ENCODE measurements around the gene GRM7. TPM values are rescaled to one million over a fixed set of nuclear protein-coding genes. Genes with fewer than 3 reads are reported as not detected.

GRM7 gene
- total and polyA plus RNA-seq, 9 of the 15 experiments (the other 6 are each of a cell fraction or from before 2014, with no cell fraction given) = not detected

GRCh38 chr3:7074217-7074616 is 213.3 kb downstream of the GRM7 start:
- CTCF ChIA-PET (ENCODE audit: low intra/inter-chr PET ratio) = interaction anchor here (0.6 kb wide), 1 partner anchor 138 kb away, joined by 4 read pairs; no protein-coding TSS in a partner anchor
- H2AFZ ChIP-seq (ENCODE audit: low read depth, low read length) = no peak overlapping the region
- H3K9ac ChIP-seq (ENCODE audit: insufficient read depth in 1 of 2, low read depth in 2 of 2, low read length in 2 of 2) = no peak overlapping the region
- H3K79me2 ChIP-seq (ENCODE audit: control insufficient read depth, insufficient read depth, low read length) = no peaks in the 10 kb centered on the region
- no peak for TF ChIP-seq ZNF23 (CRISPR knock-in tag; IDR thresholded peaks at IDR 0.05)
- no peak overlapping the region for H3K4me2 ChIP-seq (ENCODE audit: insufficient read depth, low read length)
- WGBS (ENCODE audit: insufficient coverage, low coverage, missing lambda C conversion rate) = 3% methylated on average over 3 of the region's 3 CpGs
- no peaks in the 10 kb centered on the region for H4K20me1 ChIP-seq (replicated peaks; ENCODE audit: control insufficient read depth, insufficient read depth, low read length)
- H3K9me1 ChIP-seq (ENCODE audit: control insufficient read depth, insufficient read depth, low read length) = no peaks in the 10 kb centered on the region
- in situ Hi-C loops (cut with MboI) (no loop called here), intact Hi-C loops (cut with micrococcal nuclease) (no loop called here)
- no peak overlapping the region for H3K4me3 ChIP-seq
- ATAC-seq (no peak), DNase-seq (ENCODE audit: extremely low read depth in 1 of 4, low spot score in 3 of 4) (no peak), FAIRE-seq (no peak)
- no peaks in the 10 kb centered on the region for H3K36me3 ChIP-seq (ENCODE audit: control insufficient read depth, insufficient read depth, low read length)
- no peaks in the 10 kb centered on the region for H3K4me1 ChIP-seq (replicated peaks in 1 of 2; ENCODE audit: control insufficient read depth in 2 of 2, insufficient read depth in 2 of 2, low read length in 2 of 2)
- H3K27me3 ChIP-seq (ENCODE audit: control insufficient read depth in 2 of 2, insufficient read depth in 2 of 2, low read length in 2 of 2) = no peaks in the 10 kb centered on the region
- BruUV-seq (replicated peaks) = no TSS peak
- no peak overlapping the region for H3K27ac ChIP-seq (ENCODE audit: extremely low read depth, low read depth, low read length)
- POLR2A ChIA-PET = no interaction called here
- no peaks in the 10 kb centered on the region for H3K9me3 ChIP-seq (replicated peaks; ENCODE audit: control insufficient read depth, insufficient read depth, low read depth, low read length)

GRCh38 chr3:7075117-7075516 is 214.2 kb downstream of the GRM7 start:
- Histone ChIP-seq H3K4me1 (replicated peaks in 1 of 2; ENCODE audit: control insufficient read depth in 2 of 2, insufficient read depth in 2 of 2, low read length in 2 of 2) (no peaks in the 10 kb centered on the region), H3K9me1 (ENCODE audit: control insufficient read depth, insufficient read depth, low read length) (no peaks in the 10 kb centered on the region), H3K79me2 (ENCODE audit: control insufficient read depth, insufficient read depth, low read length) (no peaks in the 10 kb centered on the region), H2AFZ (ENCODE audit: low read depth, low read length) (no peak overlapping the region), H3K27me3 (ENCODE audit: control insufficient read depth in 2 of 2, insufficient read depth in 2 of 2, low read length in 2 of 2) (no peaks in the 10 kb centered on the region), H3K4me3 (no peak overlapping the region), H3K27ac (ENCODE audit: extremely low read depth, low read depth, low read length) (no peak overlapping the region), H3K9ac (ENCODE audit: insufficient read depth in 1 of 2, low read depth in 2 of 2, low read length in 2 of 2) (no peak overlapping the region), H3K9me3 (replicated peaks; ENCODE audit: control insufficient read depth, insufficient read depth, low read depth, low read length) (no peaks in the 10 kb centered on the region), H3K4me2 (ENCODE audit: insufficient read depth, low read length) (no peak overlapping the region), H4K20me1 (replicated peaks; ENCODE audit: control insufficient read depth, insufficient read depth, low read length) (no peaks in the 10 kb centered on the region), H3K36me3 (ENCODE audit: control insufficient read depth, insufficient read depth, low read length) (no peaks in the 10 kb centered on the region)
- TF ChIP-seq ZBTB2 (IDR thresholded peaks at IDR 0.05) (no peak), PYGO2 (tag; IDR thresholded peaks at IDR 0.05) (no peak), ESRRA (IDR thresholded peaks at IDR 0.05; ENCODE audit: borderline replicate concordance, low read depth) (no peak), FOSL1 (tag; conservative IDR thresholded peaks at IDR 0.05) (no peak), PRPF4 (IDR thresholded peaks at IDR 0.05; ENCODE audit: insufficient read depth, low read depth, low read length, poor library complexity, severe bottlenecking) (no peak), MTF1 (CRISPR knock-in tag; IDR thresholded peaks at IDR 0.05; ENCODE audit: borderline replicate concordance) (no peak), ZNF561 (CRISPR knock-in tag; conservative IDR thresholded peaks at IDR 0.05) (no peak), LEF1 (IDR thresholded peaks at IDR 0.05) (no peak), MEIS2 (IDR thresholded peaks at IDR 0.05; ENCODE audit: partially characterized antibody) (no peak), BRD9 (IDR thresholded peaks at IDR 0.05; ENCODE audit: low read depth, partially characterized antibody) (no peak), ZNF668 (CRISPR knock-in tag; IDR thresholded peaks at IDR 0.05) (no peak), DDX20 (tag; IDR thresholded peaks at IDR 0.05; ENCODE audit: low read depth) (no peak)
- in situ Hi-C loops (cut with MboI) (no loop called here), intact Hi-C loops (cut with micrococcal nuclease) (no loop called here)
- CTCF ChIA-PET (ENCODE audit: low intra/inter-chr PET ratio) = no interaction called here
- no peak for DNase-seq (ENCODE audit: extremely low read depth in 1 of 4, low spot score in 3 of 4)
- no TSS peak for BruUV-seq (replicated peaks)
- no peak for FAIRE-seq
- no peak for ATAC-seq
- POLR2A ChIA-PET = no interaction called here
- WGBS (ENCODE audit: insufficient coverage, low coverage, missing lambda C conversion rate) = 0% methylated on average over 1 of the region's 1 CpG

All from K562 (cell line).